A549 (cell line): Measurements from ENCODE around the gene OR52L1. TPM values are rescaled to one million over a fixed set of nuclear protein-coding genes. Genes with fewer than 3 reads are reported as not detected.

Experiments used
- ATAC-seq, 2 experiments: fragments of 200-7000 bp in 1 of 2; fragments of >200 bp in 1 of 2; cut with Nextera tagmentation in 1 of 2; cut with Tn5 transposase in 1 of 2; 3 replicates each; pipeline versions ENCODE4 v1.8.0 to v1.9.1; 2018 to 2020; ENCODE audit warnings: mild to moderate bottlenecking in 1 of 2, moderate library complexity in 1 of 2
- CTCF ChIA-PET: fragments of 300-600 bp; sonication (Branson Sonifier 250); formaldehyde crosslinking; extraction: SDS; loops from one replicate; lab custom pipeline; 2021; ENCODE audit warnings: antibody characterized with exemption, inconsistent platforms; lab: Yijun Ruan, JAX
- POLR2A ChIA-PET: fragments of 350-600 bp; formaldehyde crosslinking; extraction: SDS; loops from one replicate; lab custom pipeline; 2021; ENCODE audit warnings: antibody characterized with exemption, inconsistent platforms; lab: Yijun Ruan, JAX
- DNase-seq, 2 experiments: peaks; one replicate each; pipeline versions ENCODE4 v3.0.0 to v3.0.0-alpha.2; 2011 to 2016; ENCODE audit warnings: low read depth in 1 of 2, low spot score in 1 of 2
- FAIRE-seq: peaks from 2 replicates; lab custom pipeline; 2011; peaks lifted over from hg19 to GRCh38; lab: Jason Lieb, UNC
- H3K27ac ChIP-seq, 2 experiments: fragments of >200 bp; sonication (Bioruptor Twin); formaldehyde crosslinking; 3 replicates each; pipeline ENCODE4 v1.5.1; 2016 to 2017
- H3K4me1 ChIP-seq: fragments of >200 bp; sonication (Bioruptor Twin); formaldehyde crosslinking; 3 replicates; pipeline ENCODE4 v1.6.1; 2016
- H3K4me2 ChIP-seq: fragments of >200 bp; sonication (Bioruptor Twin); formaldehyde crosslinking; 3 replicates; pipeline ENCODE4 v1.6.1; 2016
- H3K4me3 ChIP-seq: fragments of >200 bp; sonication (Bioruptor Twin); formaldehyde crosslinking; 3 replicates; pipeline ENCODE4 v1.5.1; 2016
- H3K9me3 ChIP-seq: fragments of >200 bp; sonication (Bioruptor Twin); formaldehyde crosslinking; 3 replicates; pipeline ENCODE4 v1.6.1; 2016
- ATOH8 ChIP-seq: fragments of 250-450 bp; sonication (Bioruptor Pico); IDR thresholded peaks from 2 replicates; pipeline ENCODE4 v1.5.0; 2020; ENCODE audit warnings: low read depth, mild to moderate bottlenecking, moderate library complexity
- BCL3 ChIP-seq: fragments of >200 bp; sonication (Bioruptor Twin); formaldehyde crosslinking; IDR thresholded peaks from 3 replicates; pipeline ENCODE4 v1.6.1; 2016
- CHD4 ChIP-seq: fragments of 200-600 bp; sonication (generic); IDR thresholded peaks from 2 replicates; pipeline ENCODE4 v1.6.1; 2016; ENCODE audit warnings: antibody characterized with exemption, mild to moderate bottlenecking, borderline replicate concordance
- E2F6 ChIP-seq: IDR thresholded peaks from 2 replicates; pipeline ENCODE4 v1.6.1; 2012; ENCODE audit warnings: low read depth, borderline replicate concordance
- EP300 ChIP-seq, 2 experiments: fragments of >200 bp; sonication (Bioruptor Twin); formaldehyde crosslinking; IDR thresholded peaks; 2 replicates in 1 of 2; 3 replicates in 1 of 2; pipeline ENCODE4 v1.6.1; 2016 to 2017
- ESRRA ChIP-seq: fragments of 150-350 bp; IDR thresholded peaks from 2 replicates; pipeline ENCODE4 v1.6.1; 2014; ENCODE audit warnings: mild to moderate bottlenecking, low read length, borderline replicate concordance
- FOXS1 ChIP-seq: fragments of 250-450 bp; sonication (Bioruptor Pico); IDR thresholded peaks from 2 replicates; pipeline ENCODE4 v1.5.0; 2020; ENCODE audit warnings: mild to moderate bottlenecking, moderate library complexity
- HES2 ChIP-seq: fragments of >200 bp; sonication (Bioruptor Twin); formaldehyde crosslinking; IDR thresholded peaks from 2 replicates; pipeline ENCODE4 v1.6.1; 2016
- HOXA7 ChIP-seq: fragments of 250-450 bp; sonication (Bioruptor Pico); IDR thresholded peaks from 2 replicates; pipeline ENCODE4 v1.5.0; 2020; ENCODE audit warnings: mild to moderate bottlenecking, moderate library complexity
- KDM1A ChIP-seq: fragments of 200-600 bp; sonication (generic); IDR thresholded peaks from 2 replicates; pipeline ENCODE4 v1.6.1; 2016; ENCODE audit warnings: low read depth, mild to moderate bottlenecking
- KDM5A ChIP-seq: fragments of 200-600 bp; sonication (generic); IDR thresholded peaks from 2 replicates; pipeline ENCODE4 v1.6.1; 2016; ENCODE audit warnings: antibody characterized with exemption, mild to moderate bottlenecking
- MAFK ChIP-seq: fragments of 450-650 bp; IDR thresholded peaks from 2 replicates; pipeline ENCODE4 v1.6.1; 2014; ENCODE audit not compliant: partially characterized antibody
- MAZ ChIP-seq: fragments of 150-350 bp; IDR thresholded peaks from 2 replicates; pipeline ENCODE4 v1.6.1; 2014; ENCODE audit warnings: antibody characterized with exemption, low read depth, low read length, borderline replicate concordance
- POLR2A ChIP-seq: IDR thresholded peaks from 2 replicates; pipeline ENCODE4 v1.6.1; 2012; ENCODE audit warnings: mild to moderate bottlenecking, low read length
- RARB ChIP-seq: fragments of 250-450 bp; sonication (Bioruptor Pico); IDR thresholded peaks from 2 replicates; pipeline ENCODE4 v1.8.0; 2021; ENCODE audit warnings: mild to moderate bottlenecking, moderate library complexity
- SMC3 ChIP-seq: fragments of >200 bp; sonication (Bioruptor Twin); formaldehyde crosslinking; IDR thresholded peaks from 3 replicates; pipeline ENCODE4 v1.6.1; 2018; ENCODE audit warnings: inconsistent platforms
- TFCP2L1 ChIP-seq: fragments of 250-450 bp; sonication (Bioruptor Pico); IDR thresholded peaks from 2 replicates; pipeline ENCODE4 v1.5.0; 2021; ENCODE audit warnings: mild to moderate bottlenecking
- TP53 ChIP-seq: fragments of 250-450 bp; sonication (Bioruptor Pico); IDR thresholded peaks from 2 replicates; pipeline ENCODE4 v1.5.0; 2021; ENCODE audit warnings: mild to moderate bottlenecking, moderate library complexity
- USF2 ChIP-seq: fragments of 450-650 bp; IDR thresholded peaks from 2 replicates; pipeline ENCODE4 v1.6.1; 2014; ENCODE audit warnings: antibody characterized with exemption
- ZSCAN20 ChIP-seq: fragments of 250-450 bp; sonication (Bioruptor Pico); IDR thresholded peaks from 2 replicates; pipeline ENCODE4 v1.8.0; 2022; ENCODE audit warnings: mild to moderate bottlenecking, moderate library complexity
- WGBS: methylation state at CpG from one replicate; pipeline ENCODE4 v1.1.6; 2017; ENCODE audit errors: missing lambda C conversion rate; 5-methylcytosine and 5-hydroxymethylcytosine counted together
- polyA minus RNA-seq: library from RNA; depleted of rRNA, polyadenylated mRNA; stranded (reverse); fragments of >200 nt; gene quantifications from 2 replicates; pipeline ENCODE4 v1.2.3, GENCODE V29; 2011; rRNA and poly(A)+ RNA removed
- polyA plus RNA-seq, 4 experiments: library from polyadenylated mRNA; depleted of rRNA in 3 of 4; stranded (reverse); fragments of >200 nt; fragmentation: RNase III in 1 of 4; extraction: RNeasy Plus Mini Kit Qiagen cat#74134 plus additional on column Dnase treatment in 1 of 4; gene quantifications; 2 replicates in 3 of 4; 3 replicates in 1 of 4; pipeline ENCODE4 v1.2.3, GENCODE V29; 2011 to 2017

The OR52L1 gene
- polyA plus RNA-seq (2011; rRNA removed) (not detected in 2 replicates), polyA plus RNA-seq (2017; fragmentation: RNase III; extraction: RNeasy Plus Mini Kit Qiagen cat#74134 plus additional on column Dnase treatment) (not detected in 3 replicates), polyA minus RNA-seq (0.37 TPM in 1 of 2 replicates, not detected in the other)
- polyA plus RNA-seq (2012; cell fraction: cytosol; rRNA removed) = not detected in 2 replicates
- not detected in 2 replicates for polyA plus RNA-seq (2012; cell fraction: nucleus; rRNA removed)

GRCh38 chr11:5986885-5987284 is at the start of gene OR52L1:
OR52L1 (minus strand) TSS chr11:5986985; CDS start chr11:5986930, 55 bp downstream.
- Histone ChIP-seq H3K4me1 (no peaks in the 10 kb centered on the region), H3K4me3 (no peak within 1 kb of the TSS), H3K9me3 (no peaks in the 10 kb centered on the region), H3K27ac (no peak within 1 kb of the TSS), H3K4me2 (no peak within 1 kb of the TSS)
- CTCF ChIA-PET = interaction anchor here (1.1 to 1.7 kb wide), 2 partner anchors 8 to 17 kb away, joined by 3 to 4 read pairs; no protein-coding TSS in a partner anchor
- POLR2A ChIA-PET = no interaction called here
- WGBS = 0% methylated on average over 1 of the region's 1 CpG
- ATAC-seq = no peak
- TF ChIP-seq HOXA7 (CRISPR knock-in tag) (no peak), SMC3 (no peak), TP53 (CRISPR knock-in tag) (no peak)
- no peak for DNase-seq
- no peak for FAIRE-seq

GRCh38 chr11:6030708-6031405 is 44.1 kb upstream of the OR52L1 start, which contains the start of gene OR56A1:
OR56A1 (minus strand) TSS chr11:6030758; CDS start chr11:6027692, 3,066 bp downstream.
- Histone ChIP-seq H3K27ac (no peak within 1 kb of the TSS), H3K4me2 (no peak within 1 kb of the TSS), H3K4me3 (no peak within 1 kb of the TSS), H3K4me1 (no peaks in the 10 kb centered on the region), H3K9me3 (no peaks in the 10 kb centered on the region)
- ATAC-seq = no peak
- CTCF ChIA-PET = no interaction called here
- no peak for DNase-seq
- TF ChIP-seq POLR2A (no peak), MAFK (no peak), ATOH8 (CRISPR knock-in tag) (no peak), E2F6 (no peak), BCL3 (no peak), KDM1A (no peak), FOXS1 (CRISPR knock-in tag) (no peak), ZSCAN20 (CRISPR knock-in tag) (no peak), HES2 (no peak), USF2 (no peak), EP300 (IDR thresholded peaks at IDR 0.05) (no peak), RARB (CRISPR knock-in tag) (no peak), CHD4 (no peak), MAZ (no peak), ESRRA (no peak), KDM5A (no peak), TFCP2L1 (CRISPR knock-in tag) (no peak), SMC3 (no peak)
- POLR2A ChIA-PET = no interaction called here
- 0% methylated on average over 1 of the region's 1 CpG for WGBS
- FAIRE-seq = no peak
